HG03521 (cell line): ENCODE data around the gene TRIM14.
A peak's percentile ranks its signal among the peaks of the same experiment; 100 is the strongest.
"Not testable (repeated sequence)": the region's sequence is repeated elsewhere in the genome, so short reads cannot be mapped to it uniquely, and the experiment has no call there.

Experiments used
- ATAC-seq: cut with Tn5 transposase; IDR thresholded peaks from one replicate; pipeline ENCODE4 v1.9.1; 2021; ENCODE audit warnings: mild to moderate bottlenecking, moderate library complexity; ENCODE audit not compliant: unreplicated experiment

Gene TRIM14

DNA sequence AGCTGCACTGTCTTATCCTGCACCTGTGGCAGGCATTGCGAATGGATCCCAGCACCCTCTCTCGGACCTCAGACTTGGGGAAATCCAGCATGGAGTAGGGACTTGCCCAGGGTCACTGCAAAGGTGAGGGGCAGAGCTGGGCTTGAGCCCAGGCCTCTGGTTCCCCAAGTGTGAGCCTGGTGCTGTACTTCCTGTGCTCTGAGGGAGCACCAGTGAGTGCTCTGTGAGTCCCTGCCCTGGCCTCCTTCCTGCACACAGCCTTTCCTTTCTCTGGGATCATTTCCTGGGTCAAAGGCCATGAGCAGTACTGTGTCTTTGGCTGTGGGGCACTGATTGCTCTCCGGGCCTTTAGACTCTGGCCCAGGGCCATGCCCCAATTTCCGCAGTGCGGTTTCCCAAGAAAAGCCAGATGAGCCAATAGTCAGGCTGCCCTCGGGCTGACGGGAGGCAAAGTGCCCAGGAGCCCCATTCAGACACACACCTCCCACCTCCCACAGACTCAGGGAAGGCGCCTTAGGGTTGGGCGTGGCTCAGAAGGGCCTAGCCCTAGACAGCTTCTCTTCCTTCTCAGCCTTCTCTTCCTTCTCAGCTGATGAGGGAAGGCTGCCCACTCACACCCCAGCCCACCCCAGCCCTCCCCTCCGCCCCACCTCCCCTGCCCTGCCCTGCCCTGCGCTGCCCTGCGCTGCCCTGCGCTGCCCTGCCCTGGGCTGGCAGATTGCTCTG is 23.3 kb upstream of the TRIM14 start:
- ATAC-seq, result no peak

- ATAC-seq, result no peak
Measured at GRCh38 chr9:98140503-98140902, 21.5 kb upstream of the TRIM14 start.

DNA sequence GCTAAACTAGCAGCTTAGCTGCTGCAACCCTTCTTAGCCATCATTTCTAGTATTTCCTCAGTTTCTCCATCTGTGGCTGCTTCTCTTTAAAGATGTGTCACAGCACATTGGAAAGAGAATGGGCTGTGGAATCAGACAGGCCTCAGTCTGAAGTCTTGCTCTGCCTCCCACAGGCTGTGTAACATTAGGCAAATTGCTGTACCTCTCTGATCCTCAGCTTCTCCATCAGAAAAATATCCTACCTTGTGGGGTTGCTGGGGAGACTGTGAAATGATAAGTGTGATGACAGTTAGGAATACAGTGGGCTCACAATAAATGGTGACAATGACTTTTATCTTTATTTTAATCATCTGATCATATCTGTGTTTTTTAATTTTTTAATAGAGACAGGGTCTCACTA is 17.5 kb upstream of the TRIM14 start:
- ATAC-seq, result no peak

GRCh38 chr9:98135938-98136337 is 16.9 kb upstream of the TRIM14 start:
- no peak for ATAC-seq

DNA sequence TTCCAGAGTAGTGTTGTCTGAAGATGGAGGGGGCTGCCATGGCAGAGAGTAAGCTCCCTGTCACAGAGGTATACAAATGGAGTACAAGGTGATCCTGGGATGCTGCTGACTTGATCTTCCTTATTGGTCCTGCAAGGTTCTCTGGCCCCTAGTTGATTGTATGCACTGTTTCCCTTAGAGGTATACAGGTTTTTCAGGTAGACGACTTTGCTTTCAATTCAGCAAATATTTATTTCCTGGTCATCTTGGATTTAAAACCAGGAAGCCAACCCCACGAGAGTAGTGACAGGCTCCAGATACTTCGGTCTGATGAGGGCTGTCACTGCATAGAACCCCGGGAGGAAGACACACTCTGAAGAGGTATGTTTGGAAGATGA is 16.5 kb upstream of the TRIM14 start:
- no peak for ATAC-seq

DNA sequence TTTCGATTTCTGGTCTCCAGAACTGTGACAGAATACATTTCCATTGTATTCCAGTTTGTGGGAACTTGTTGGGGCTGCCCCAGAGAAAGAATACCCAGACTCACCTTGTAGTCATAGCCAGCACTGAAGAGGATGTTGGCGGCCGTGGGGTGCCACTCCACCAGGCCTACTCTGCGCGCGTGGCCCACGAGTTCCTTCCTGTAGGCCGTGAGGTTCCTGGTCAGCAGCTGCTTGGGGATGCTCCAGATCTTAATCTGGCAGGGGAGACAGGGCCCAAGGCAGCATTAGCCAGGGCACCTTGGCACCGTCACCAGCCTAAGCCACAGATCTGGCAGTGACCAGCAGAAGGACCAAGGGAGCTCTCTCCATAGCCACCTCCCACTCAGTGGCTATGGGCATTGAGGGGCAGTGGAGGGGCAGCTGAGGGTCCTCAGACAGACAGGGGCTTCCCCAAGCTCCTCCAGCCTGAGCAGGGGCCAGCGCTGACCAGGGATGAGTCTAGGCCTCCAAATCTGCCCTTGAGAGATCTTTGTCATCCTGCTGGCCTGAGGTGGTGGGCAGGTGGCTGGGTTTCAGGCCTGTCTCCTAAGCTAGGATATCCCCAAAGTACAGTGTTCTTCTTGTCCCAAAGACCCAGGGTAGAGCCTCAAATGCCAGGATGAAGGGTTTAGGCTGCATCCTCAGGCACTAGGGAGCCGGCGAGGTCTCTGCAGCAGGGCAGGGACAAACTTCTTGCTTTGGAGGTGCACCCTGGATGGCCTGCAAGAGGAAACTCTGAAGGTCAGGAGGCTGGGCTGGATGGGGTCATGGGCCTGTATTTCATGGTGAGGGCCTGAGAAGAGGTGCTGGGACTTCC is 15.9 kb upstream of the TRIM14 start:
- no peak for ATAC-seq

- ATAC-seq, result no peak
Measured at GRCh38 chr9:98132806-98133631, 14.0 kb upstream of the TRIM14 start.

DNA sequence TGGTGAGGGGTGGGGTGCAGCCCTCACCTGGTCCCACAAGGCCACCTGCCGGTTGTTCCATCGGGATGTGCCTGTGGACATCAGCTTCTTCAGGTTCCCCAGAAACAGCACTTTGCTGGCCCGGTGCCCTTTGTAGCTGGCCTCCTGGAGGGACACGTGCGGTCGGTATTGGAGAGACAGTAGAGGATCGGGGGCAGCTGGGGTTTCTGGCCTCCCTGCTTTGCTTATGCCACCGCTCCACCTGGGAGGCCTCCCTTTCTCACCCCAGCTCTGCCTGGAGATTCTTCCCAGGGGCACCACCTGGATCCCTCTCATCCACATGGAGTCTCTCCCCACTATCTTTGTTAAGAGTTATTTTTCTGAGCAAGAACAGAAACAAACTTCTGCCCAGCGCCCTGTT is 13.1 kb upstream of the TRIM14 start:
- no peak for ATAC-seq

GRCh38 chr9:98130576-98131228 is 11.7 kb upstream of the TRIM14 start:
- ATAC-seq, result no peak

DNA sequence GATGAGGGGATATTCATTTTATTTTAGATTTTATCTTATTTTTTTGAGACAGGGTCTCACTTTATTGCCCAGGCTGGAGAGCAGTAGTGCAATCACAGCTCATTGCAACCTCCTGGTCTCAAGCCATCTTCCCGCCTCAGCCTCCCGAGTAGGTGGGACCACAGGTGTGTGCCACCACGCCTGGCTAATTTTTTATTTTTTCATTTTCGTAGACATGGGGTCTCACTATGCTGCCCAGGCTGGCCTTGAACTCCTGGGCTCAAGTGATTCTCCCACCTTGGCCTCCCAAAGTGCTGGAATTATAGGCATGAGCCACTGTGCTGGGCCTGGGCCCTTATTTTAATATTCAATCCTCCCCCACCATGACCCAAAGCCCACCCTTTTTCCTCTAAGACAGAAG is 11.0 kb upstream of the TRIM14 start:
- not testable (repeated sequence) for ATAC-seq

DNA sequence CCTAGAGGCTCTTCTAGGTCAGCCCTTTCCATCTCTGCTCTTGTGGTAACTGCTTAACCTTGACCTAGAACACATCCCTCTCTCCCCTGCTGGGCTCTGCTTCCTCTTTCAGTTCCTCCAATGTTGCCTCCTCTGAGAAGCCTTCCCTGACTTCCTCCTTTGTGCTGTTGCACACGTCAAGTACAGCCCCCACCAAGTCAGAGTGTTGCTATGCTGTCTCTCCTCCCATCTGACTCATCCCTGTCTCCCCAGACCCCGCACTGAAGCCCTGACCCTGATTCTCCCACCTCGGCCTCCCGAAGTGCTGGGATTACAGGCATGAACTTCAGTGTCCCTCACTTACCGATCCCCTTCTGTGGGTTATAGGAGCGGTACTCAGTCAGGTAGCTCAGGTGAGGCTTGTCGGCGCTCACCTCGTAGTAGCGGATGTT is 10.4 kb upstream of the TRIM14 start:
- peak; percentile 61 for ATAC-seq

DNA sequence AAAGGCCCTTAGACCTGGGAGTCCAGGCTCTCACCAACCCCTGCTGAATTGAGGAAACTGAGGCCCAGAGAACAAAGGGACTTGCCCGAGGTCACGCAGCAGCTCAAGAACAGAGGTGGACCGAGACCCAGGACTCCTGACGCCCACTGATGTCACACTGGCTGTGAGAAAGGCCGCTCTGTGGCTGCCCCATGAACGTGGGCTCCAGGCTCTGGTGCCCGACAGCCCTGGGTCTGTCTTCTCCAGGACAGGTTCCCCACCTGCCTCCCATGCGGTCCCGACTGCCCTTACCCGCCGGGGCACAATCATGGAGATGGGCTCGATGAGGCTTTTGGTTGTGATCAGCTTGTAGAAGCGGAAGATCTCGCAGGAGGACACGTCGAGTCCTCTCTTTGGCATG is 9.3 kb upstream of the TRIM14 start:
- no peak for ATAC-seq

DNA sequence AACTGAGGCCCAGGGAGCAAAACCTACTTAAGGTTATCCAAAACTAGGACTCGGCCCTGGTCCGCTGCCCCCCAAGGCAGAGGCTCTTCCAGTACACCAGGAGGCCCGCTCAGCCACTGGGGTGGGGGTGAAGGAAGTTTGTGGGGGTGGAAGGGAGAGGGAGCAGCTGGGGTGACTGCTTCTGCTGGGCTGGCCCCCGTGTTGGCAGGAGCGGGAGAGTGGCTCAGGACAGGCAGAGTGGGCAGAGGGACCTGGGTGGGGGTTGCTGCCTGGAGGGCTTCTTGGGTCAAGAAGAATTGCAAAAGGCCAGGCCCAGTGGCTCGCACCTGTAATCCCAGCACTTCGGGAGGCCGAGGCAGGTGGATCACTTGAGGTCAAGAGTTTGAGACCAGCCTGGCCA is 8.2 kb upstream of the TRIM14 start:
- no peak for ATAC-seq

DNA sequence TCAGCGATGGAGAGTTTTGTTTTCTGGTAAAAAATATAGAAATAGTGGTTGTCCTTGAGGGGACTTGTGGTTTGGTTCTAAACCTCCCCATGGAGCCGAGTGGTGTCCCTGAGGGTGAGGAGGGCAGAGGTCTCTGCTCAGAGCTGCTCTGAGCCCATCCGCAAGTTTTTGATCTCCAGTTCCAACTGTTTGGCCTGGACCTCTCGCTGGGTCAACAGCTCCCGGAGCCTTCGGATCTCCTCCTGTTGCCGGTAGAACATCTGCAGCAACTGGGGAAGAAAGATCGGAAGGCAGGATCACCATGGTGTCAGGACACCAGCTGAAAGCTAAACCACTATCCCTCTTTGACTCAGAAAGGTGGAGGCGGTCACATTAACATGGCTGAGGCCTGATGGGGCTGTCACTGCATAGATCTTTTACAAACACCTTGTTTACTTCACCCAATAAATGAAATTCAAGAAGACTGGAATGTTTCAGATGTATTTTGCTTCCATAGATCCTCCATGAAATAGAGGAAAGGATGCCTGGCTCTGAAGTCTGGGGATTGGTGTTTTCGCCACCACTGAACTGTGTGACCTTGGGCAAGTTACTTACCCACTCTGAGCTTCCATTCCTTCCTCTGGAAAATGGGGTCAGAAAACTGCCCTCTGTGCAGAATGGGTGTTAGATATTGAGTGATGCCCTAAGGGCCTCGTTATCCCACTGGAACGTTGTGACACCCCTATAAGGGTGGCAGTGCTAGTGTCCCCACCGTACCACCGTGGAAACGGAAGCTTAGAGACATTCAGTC is 5.8 kb upstream of the TRIM14 start:
- no peak for ATAC-seq

DNA sequence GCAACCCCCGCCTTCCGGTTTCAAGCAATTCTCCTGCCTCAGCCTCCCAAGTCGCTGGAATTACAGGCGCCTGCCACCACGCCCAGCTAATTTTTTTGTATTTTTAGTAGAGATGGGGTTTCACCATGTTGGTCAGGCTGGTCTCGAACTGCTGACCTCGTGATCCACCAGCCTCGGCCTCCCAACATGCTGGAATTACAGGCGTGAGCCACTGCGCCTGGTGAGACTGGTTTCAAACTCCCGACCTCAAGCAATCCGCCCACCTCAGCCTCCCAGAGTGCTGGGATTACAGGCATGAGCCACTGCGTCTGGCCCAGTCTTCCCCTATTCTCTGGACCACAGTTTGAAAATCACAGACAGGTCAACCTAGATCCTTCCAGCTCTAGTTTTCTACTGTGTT is 5.1 kb upstream of the TRIM14 start:
- ATAC-seq, result not testable (repeated sequence)

GRCh38 chr9:98121058-98121457 is 2.0 kb upstream of the TRIM14 start:
- no peak for ATAC-seq

DNA sequence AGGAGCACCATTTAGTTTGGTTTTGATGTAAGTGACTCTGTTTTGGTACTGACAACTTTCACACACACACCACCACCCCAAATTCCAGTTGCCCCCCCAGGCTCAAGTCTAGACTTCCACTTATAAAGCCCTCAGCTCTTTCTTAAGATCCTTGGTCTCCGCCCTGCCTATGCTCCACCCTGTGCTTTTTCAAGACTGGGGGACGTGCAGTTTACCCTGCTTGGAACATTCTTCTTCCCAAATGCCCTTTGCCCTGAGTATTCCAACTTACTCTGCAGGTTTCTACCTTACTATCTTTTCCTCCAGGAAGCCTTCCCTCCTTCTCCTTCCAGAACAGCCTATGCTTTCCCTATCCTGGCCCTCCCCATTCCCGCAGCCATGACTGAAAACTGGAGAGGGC is 1.5 kb upstream of the TRIM14 start:
- ATAC-seq, result no peak

DNA sequence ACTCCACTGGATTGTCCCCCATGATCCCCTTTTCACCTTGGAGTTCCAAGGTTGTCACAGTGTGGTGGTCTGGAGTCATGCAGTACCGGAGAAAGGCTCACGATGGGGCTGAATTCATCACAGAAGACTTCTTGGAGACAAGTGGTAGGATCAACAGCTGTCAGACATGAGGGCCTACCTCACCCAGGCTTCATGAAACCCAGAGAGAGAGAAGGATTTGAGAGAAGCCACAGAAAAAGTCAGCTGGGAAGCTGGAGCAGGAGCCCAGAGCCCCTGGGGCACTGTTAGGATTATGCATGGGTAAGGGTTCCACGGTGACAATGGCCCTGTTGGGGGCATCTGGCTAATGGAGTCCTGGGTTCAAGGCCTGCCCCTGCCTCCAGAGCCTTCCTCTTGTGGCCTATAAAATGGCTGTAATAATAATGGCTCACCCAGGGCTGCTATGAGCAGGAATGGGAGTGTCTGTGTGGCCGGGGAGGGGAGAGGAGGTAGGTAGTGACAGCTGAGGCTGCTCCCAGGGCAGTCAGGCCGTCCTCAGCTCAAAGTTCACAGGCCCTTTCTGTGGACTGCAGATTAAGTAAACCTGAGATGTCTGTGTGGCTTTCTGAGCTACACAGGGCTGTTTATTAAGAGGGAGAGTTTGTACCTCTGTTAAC is 910 bp downstream of the TRIM14 start:
- peak; percentile 42 for ATAC-seq

DNA sequence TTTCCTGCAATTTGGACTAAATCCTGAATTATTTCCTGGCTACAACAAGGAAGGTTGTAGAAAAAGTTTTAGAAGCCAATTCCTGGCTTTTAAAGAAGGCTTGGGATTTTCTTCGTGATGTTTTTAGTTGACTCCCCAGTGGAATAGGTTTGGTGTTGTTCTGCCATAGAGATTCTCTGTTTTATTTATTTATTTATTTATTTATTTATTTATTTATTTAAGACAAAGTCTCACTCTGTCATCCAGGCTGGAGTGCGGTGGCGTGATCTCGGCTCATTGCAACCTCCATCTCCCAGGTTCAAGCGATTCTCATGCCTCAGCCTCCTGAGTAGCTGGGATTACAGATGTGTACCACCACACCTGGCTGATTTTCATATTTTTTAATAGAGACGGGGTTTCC is 1.9 kb downstream of the TRIM14 start:
- ATAC-seq, result not testable (repeated sequence)

DNA sequence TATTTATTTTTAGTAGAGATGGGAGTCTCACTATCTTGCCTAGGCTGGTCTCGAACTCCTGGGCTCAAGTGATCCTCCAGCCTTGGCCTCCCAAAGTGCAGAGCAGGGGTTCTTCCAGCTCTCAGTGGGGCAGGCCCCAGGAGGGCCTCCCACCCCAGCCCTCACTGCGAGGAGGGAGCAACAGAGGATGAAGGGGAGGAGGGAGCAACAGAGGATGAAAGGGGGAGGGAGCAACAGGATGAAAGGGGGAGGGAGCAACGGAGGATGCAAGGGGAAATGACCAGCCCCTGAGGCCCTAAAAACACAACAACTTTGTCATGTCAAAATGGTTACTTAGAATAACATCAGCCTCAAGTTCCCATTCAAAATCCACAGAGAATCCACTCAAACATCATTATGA is 10.0 kb downstream of the TRIM14 start:
- no peak for ATAC-seq
